Ovary (tissue), 3 donors: ENCODE measurements around the gene PIP5K1B.

ENCODE experiments used
- CTCF ChIP-seq, 3 donors: fragments of 450-650 bp in 2 of 3; fragments of 200-600 bp in 1 of 3; IDR thresholded peaks; one replicate each; pipeline versions ENCODE4 v1.5.1 to v1.8.0; 2016 to 2022; ENCODE audit warnings: antibody characterized with exemption in 3 of 3, mild to moderate bottlenecking in 1 of 3
- EP300 ChIP-seq: sonication (generic); formaldehyde crosslinking; IDR thresholded peaks from one replicate; pipeline ENCODE4 v1.6.1; 2017; ENCODE audit warnings: antibody characterized with exemption
- donor health status: DM: no; HTN: no; CAD: no.

- TF ChIP-seq CTCF (IDR thresholded peaks at IDR 0.05) (no peak), EP300 (no peak)
Observed at GRCh38 chr9:68950188-68950587, 245.1 kb downstream of the PIP5K1B start.
